Measurements from ENCODE around the gene STOML2.

The STOML2 gene

GRCh38 chr9:35107297-35108290 is 4.7 kb upstream of the STOML2 start:
- no peak for DNase-seq (ENCODE audit: low read depth in 2 of 2)

GRCh38 chr9:35106343-35106730 is 3.4 kb upstream of the STOML2 start:
- no peak for DNase-seq (ENCODE audit: low read depth in 2 of 2)

DNA sequence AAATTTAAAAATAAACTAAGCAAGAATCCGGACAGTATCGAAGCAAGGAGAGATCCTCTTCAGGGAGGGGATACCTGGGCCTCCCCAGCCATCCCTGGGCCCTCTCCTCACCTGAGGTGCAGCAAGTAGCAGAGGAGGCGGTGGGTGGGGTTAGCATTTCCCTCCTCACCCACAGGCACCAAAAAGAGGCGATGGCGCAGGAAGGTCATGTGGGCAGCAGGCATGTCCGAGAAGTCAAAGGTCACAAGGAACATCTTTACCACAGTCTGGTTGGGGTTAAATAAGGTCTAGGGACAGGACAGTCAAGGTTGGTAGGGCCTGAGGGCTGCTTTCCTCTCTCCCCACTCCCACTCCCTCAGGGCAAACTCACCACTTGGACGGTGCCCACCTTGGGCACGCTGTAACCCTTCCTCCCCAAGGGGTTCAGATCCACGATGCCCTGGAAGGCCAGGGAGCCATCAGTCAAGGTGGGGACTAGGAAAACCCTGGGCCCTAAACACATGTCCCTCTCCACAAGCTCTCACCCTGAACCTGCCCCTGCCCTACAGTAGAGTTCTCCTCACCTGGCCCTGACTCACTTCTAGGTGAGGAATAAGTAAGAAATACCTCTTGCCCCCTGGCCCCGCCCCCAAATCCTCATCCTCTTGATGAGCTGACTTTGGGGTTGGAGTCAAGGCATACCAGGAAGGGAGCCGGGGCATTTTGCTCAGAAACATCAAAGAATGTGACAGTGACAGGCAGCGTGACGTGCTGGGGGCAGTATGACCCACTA is 2.8 kb upstream of the STOML2 start:
- no peak for DNase-seq (ENCODE audit: low read depth in 2 of 2)

DNA sequence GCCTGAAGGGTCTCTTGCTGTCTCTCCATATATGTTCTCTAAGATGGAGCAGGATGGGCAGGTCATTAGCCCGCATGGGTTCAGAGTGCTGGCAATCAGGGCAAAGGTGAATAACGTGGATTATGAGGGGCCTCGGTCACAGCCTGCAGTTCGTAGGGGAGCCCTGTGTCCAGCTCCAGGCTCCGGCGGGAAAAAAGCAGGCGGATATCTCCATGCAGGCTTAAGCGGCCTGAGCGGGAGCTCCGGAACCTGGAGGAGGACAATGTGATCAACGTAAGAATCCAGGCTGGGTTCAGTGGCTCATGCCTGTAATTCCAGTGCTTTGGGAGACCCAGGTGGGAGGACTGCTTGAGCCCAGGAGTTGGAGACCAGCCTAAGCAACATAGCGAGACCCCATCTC is 2.2 kb upstream of the STOML2 start:
- DNase-seq (ENCODE audit: low read depth in 2 of 2), result no peak

DNA sequence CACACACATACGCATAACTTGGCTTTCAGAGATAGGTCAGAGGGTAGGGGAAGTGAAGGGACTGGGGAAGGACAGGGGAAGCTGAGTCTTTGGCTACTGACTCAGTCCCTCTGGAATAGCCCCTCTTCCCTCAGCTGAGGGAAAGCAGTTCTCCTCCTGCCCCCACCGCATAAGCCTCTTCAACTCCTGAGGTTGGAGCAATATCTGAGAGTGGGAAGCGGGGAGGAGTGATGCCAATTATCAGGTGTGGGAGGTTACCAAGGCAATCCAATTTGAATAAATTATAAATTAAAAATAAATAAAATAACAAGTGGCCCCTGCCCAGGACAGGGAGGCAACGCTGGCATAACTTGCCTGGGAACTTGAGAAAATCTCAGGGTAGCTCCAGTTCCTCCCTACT is 1.7 kb upstream of the STOML2 start:
- DNase-seq (ENCODE audit: low read depth in 2 of 2), result no peak

- DNase-seq (ENCODE audit: low read depth in 2 of 2), result no peak
Observed at GRCh38 chr9:35103660-35104191, 795 bp upstream of the STOML2 start.

DNA sequence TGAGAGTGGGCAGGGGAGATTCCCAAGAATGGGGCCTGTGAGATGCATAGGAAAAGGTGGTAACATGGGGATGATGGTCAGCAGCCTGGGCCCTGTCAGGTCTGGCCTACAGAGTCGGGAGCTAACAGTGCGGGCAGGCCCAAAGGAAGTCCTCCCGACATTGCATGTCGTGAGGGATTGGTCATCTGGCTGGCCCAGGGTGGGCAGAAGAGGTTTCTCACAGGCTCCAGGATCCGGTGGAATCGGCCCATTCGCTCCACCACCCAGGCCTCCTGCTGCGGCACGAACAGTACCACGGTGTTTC is 514 bp downstream of the STOML2 start:
- no peak for DNase-seq (ENCODE audit: low read depth in 2 of 2)

- DNase-seq (ENCODE audit: low read depth in 2 of 2), result no peak
Observed at GRCh38 chr9:35097573-35097972, 5.4 kb downstream of the STOML2 start.

GRCh38 chr9:35096035-35096849 is 6.7 kb downstream of the STOML2 start, which contains the start of gene PIGO:
PIGO (minus strand) TSS chr9:35096591; CDS start chr9:35095565, 1,026 bp downstream.
- DNase-seq (ENCODE audit: low read depth in 2 of 2), result peak; percentile 84 to 86

DNA sequence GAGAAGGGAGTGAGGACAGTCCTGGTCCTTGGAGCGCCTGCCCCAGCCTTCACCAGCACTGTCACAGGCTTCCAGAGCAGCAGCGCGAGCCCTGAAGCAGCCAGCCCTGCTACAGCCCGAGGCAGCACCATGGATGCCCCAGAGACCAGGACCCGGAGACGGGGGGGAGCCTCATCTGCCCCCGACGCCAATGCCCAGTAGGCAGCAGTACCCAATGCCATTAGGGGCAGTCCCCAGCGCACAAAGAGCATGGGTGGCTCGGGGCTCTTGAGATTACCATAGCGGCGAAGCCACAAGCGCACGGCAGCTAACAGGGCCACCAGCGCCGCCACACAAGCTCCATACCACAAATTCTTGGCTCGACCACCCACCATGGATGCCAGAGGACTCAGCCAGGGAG is 11.4 kb downstream of the STOML2 start:
- DNase-seq (ENCODE audit: low read depth in 2 of 2), result no peak

DNA sequence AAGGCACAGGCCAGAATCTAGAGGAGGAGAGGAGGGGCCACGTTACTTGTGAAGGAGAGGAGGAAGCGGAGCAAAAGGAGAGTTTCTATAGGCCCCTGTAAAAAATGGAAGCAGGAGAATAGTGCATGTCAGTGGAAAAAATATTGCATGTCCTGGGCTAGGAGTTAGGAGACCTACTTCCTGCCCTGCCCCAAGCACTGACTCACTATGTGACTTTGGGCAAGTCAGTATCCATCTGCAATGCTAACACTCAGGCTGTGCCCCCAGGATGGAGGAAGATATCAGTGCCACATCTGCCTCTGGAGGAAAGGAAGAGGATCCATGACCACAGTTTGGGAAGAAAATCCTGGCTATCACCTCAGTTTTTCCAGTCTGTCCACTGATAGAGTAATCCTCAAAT is 13.5 kb downstream of the STOML2 start:
- no peak for DNase-seq (ENCODE audit: low read depth in 2 of 2)

DNA sequence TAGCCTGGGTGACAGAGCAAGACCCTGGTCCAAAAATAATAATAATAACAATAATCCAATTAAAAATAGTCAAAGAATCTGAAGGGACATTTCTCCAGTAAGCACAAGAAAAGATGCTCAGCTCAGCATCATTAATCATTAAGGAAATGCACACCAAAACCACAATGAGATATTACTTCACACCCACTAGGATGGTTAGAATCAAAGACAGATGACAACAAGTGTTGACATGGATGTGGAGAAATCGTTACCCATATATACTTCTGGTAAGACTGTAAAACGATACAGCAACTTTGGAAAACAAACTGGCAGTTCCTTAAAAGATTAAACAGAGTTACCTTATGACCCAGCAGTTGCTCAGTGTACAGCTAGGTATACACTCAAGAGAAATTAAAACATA is 17.9 kb downstream of the STOML2 start:
- no peak for DNase-seq (ENCODE audit: low read depth in 2 of 2)

DNA sequence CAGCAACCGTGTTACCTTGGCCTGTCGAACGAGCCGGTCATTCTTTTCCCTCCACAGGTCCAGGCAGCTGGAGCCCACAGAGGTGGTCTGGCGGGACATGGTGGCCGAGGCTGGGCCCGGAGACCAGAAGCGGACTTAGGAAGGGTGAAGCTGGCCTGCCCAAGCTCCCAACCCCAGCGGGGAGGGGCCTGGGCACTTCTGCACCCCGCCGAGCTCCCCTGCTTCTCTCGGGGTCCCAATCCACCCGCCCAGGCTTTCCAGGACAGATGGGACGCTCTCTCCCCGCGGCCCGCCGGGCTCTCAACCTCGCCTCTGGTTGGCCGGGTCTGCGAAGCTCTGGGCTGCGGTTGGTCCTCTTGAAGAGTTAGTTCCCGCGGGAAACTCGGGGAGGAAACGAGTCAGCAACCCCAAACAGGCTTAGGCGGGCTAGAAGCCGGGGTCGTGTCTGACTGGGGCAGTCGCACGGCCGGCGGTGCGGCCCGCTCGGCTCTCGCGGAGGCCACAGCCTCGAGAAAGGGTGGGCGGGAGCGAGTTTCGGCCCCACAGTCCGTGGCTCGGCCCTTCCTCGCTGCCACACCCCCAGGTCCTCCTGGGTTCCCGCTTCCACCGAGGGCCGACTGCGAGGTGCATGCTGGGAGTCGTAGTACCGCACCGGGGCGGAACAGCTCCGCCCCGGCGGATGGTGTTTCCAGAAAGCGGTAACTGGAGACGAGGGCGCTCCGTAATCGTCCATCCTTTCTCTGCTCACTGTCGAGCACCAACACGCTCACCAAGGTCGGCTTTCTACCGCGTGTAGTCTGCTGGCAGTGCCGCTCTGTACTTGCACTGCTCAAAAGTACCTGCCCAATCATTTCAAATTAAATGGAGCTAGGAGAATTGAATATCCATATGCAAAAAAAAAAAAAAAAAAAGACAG is 23.2 kb downstream of the STOML2 start, which contains the start of gene FANCG:
Gene FANCG (minus strand): TSS at position 517 of the 916 bp plus-strand sequence. CDS start 418 bp downstream, at position 99.
- peak; percentile 81 for DNase-seq (ENCODE audit: low read depth in 2 of 2)

- DNase-seq (ENCODE audit: low read depth in 2 of 2), result no peak
Observed at GRCh38 chr9:35079041-35079425, 23.9 kb downstream of the STOML2 start.

DNA sequence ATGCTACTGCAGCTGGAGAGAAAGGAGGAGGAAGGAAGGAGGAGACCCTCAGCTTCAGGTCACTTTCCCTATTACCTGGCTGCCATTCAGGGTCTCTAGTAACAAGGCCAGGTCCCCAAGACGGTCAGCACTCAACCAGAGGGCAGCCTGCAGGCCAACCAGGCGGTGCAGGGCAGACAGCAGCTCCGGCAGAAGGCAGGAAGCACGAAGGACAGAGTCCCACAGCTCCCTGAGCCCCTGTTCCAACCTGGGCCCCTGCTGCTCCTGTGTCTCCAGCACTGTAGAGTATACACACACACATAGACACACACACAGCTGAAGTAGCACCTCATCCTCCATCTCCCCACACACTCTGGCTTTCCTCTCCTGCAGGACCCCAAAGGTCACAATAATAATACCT is 24.9 kb downstream of the STOML2 start:
- DNase-seq (ENCODE audit: low read depth in 2 of 2), result no peak

DNA sequence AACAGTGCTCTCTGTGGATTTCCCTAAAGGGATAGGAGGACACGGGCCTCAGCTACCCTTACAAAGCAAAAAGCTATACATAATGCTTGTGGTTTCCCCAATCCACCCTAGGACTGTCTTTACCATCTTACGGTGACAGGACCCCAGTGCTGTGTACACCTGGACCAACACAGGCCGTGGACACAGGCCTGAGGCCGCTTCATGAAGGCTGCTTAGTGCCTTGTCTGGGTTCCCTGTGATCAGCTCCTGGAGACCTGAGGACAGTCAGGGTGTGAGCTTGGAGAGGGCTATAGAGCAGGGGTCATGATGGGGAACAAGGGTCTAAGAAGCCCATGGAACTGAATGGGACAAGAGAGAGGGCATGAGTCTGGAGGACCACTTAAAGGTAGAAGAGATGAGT is 26.1 kb downstream of the STOML2 start:
- DNase-seq (ENCODE audit: low read depth in 2 of 2), result no peak

- DNase-seq (ENCODE audit: low read depth in 2 of 2), result no peak
Observed at GRCh38 chr9:35075358-35075757, 27.6 kb downstream of the STOML2 start.

DNA sequence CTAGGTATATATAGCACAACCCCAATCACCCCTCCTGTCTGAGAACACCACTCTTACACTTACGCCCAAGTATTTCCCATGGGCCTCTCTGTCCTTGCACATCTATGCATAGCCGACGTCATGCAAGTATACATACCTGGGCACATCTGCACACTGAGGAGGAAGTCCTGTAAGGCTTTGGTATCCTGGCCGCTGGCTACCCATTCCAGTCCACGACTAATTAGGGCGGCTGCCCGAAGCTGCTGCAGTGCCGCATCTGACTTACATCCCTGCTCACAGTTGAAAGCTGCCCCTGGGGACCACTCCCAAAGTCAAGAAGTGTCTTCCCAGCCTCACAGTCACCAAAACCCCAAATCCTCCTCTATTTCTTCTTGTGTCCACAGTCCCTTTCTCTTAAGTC is 28.1 kb downstream of the STOML2 start:
- no peak for DNase-seq (ENCODE audit: low read depth in 2 of 2)

DNA sequence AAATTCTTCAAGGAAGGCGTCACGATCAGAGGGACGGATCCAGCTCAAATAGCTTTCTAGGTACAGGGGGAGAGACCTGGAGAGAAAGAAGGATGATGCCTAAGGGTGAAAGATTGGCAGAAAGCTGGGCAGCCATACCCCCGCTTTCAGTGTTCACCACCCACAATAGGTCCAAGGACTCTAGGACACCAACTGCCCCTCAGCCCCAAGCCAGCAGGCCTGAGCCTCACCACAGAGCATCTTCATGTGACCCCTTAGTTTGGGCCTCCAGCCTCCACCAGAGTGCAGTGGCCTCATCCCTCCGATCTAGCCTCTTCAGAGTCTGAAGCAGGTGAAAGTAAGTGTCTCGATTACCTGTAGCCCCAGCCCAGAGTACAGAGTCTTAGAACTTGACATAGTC is 28.8 kb downstream of the STOML2 start:
- no peak for DNase-seq (ENCODE audit: low read depth in 2 of 2)

DNA sequence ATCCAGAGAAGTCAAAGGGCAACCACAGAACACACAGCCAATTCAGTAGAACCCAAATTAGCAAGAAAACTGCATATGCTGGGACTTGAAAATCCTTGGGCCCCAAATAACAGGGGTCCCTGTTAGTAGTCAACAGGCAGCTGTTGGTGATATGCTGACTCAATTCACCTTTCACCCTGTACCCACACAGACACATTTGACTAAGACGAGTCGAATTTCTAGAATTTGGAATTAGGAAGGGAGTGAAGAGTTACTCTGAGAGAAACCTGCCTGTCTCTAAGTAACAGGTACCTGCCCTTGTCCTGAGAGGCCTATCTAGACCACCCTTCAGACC is 29.7 kb downstream of the STOML2 start:
- no peak for DNase-seq (ENCODE audit: low read depth in 2 of 2)
